GM18868 (cell line): ENCODE results near the gene C7orf57.

Experiments used
- ATAC-seq: cut with Tn5 transposase; IDR thresholded peaks from one replicate; pipeline ENCODE4 v1.9.1; 2021; ENCODE audit warnings: mild to moderate bottlenecking, moderate library complexity; ENCODE audit not compliant: unreplicated experiment

C7orf57 gene

GRCh38 chr7:48108959-48109847 is 73.9 kb downstream of the C7orf57 start:
- no peak for ATAC-seq

- peak; percentile 87 for ATAC-seq
These were observed 74.7 kb downstream of the C7orf57 start for GRCh38 chr7:48109848-48110663.

GRCh38 chr7:48110868-48111267 is 75.5 kb downstream of the C7orf57 start:
- no peak for ATAC-seq
